CD4-positive, alpha-beta T cell treated with Interleukin-6 at 100 ng/mL for 8 hours (primary cell): ENCODE results near the gene SYT2.
A peak's percentile ranks its signal among the peaks of the same experiment; 100 is the strongest.
"Not testable (repeated sequence)": the region's sequence is repeated elsewhere in the genome, so short reads cannot be mapped to it uniquely, and the experiment has no call there.

Experiments used
- DNase-seq: peaks from one replicate; pipeline ENCODE4 v3.0.0-alpha.2; 2020; ENCODE audit warnings: mixed read lengths, low spot score

Gene SYT2

GRCh38 chr1:202642619-202643291 lies 67.5 kb downstream of the SYT2 start:
- DNase-seq = no peak

GRCh38 chr1:202642212-202642611 lies 68.0 kb downstream of the SYT2 start:
- no peak for DNase-seq

GRCh38 chr1:202639500-202639899 lies 70.8 kb downstream of the SYT2 start:
- DNase-seq = no peak

- not testable (repeated sequence) for DNase-seq
These were observed 71.5 kb downstream of the SYT2 start for GRCh38 chr1:202638701-202639305.

- DNase-seq = no peak
These were observed 72.1 kb downstream of the SYT2 start for GRCh38 chr1:202638019-202638700.

GRCh38 chr1:202637321-202638018 lies 72.8 kb downstream of the SYT2 start:
- not testable (repeated sequence) for DNase-seq

- not testable (repeated sequence) for DNase-seq
These were observed 74.1 kb downstream of the SYT2 start for GRCh38 chr1:202636171-202636570.

GRCh38 chr1:202632241-202632640 lies 78.0 kb downstream of the SYT2 start:
- no peak for DNase-seq

- no peak for DNase-seq
These were observed 79.0 kb downstream of the SYT2 start for GRCh38 chr1:202631076-202631923.

GRCh38 chr1:202630541-202630940 lies 79.7 kb downstream of the SYT2 start:
- DNase-seq = no peak

GRCh38 chr1:202630096-202630495 lies 80.2 kb downstream of the SYT2 start:
- DNase-seq = not testable (repeated sequence)

- peak; percentile 55 for DNase-seq
These were observed 80.9 kb downstream of the SYT2 start for GRCh38 chr1:202629257-202629811.

GRCh38 chr1:202628646-202629215 lies 81.5 kb downstream of the SYT2 start:
- no peak for DNase-seq

- DNase-seq = no peak
These were observed 82.3 kb downstream of the SYT2 start for GRCh38 chr1:202627841-202628565.

GRCh38 chr1:202627036-202627435 lies 83.2 kb downstream of the SYT2 start:
- not testable (repeated sequence) for DNase-seq

GRCh38 chr1:202625416-202626360 lies 84.6 kb downstream of the SYT2 start:
- peak; percentile 39 for DNase-seq

- DNase-seq = no peak
These were observed 85.5 kb downstream of the SYT2 start for GRCh38 chr1:202624781-202625108.

GRCh38 chr1:202624088-202624780 lies 86.0 kb downstream of the SYT2 start:
- DNase-seq = no peak

- not testable (repeated sequence) for DNase-seq
These were observed 86.8 kb downstream of the SYT2 start for GRCh38 chr1:202623476-202623875.
